ENCODE data around the gene CTAGE9. TPM values are rescaled to one million over a fixed set of nuclear protein-coding genes. Genes with fewer than 3 reads are reported as not detected.
"Not testable (repeated sequence)": the region's sequence is repeated elsewhere in the genome, so short reads cannot be mapped to it uniquely, and the experiment has no call there.

Gene CTAGE9, protein sequence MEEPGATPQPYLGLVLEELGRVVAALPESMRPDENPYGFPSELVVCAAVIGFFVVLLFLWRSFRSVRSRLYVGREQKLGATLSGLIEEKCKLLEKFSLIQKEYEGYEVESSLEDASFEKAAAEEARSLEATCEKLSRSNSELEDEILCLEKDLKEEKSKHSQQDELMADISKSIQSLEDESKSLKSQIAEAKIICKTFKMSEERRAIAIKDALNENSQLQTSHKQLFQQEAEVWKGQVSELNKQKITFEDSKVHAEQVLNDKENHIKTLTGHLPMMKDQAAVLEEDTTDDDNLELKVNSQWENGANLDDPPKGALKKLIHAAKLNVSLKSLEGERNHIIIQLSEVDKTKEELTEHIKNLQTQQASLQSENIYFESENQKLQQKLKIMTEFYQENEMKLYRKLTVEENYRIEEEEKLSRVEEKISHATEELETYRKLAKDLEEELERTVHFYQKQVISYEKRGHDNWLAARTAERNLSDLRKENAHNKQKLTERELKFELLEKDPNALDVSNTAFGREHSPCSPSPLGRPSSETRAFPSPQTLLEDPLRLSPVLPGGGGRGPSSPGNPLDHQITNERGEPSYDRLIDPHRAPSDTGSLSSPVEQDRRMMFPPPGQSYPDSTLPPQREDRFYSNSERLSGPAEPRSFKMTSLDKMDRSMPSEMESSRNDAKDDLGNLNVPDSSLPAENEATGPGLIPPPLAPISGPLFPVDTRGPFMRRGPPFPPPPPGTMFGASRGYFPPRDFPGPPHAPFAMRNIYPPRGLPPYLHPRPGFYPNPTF
- total RNA-seq, result under 1 TPM in 1 of 4 donors, not detected in 3; 0.75 TPM

- H3K9me3 ChIP-seq; intact Hi-C loops (cut with DNase I); H3K4me1 ChIP-seq; H3K27ac ChIP-seq; H3K4me3 ChIP-seq (replicated peaks in 1 of 3); DNase-seq; H3K36me3 ChIP-seq; H3K27me3 ChIP-seq: not testable (repeated sequence)
- WGBS, 2 donors, result 97 to 100% methylated on average over 4 to 5 of the region's 18 CpGs
Observed at GRCh38 chr6:131710917-131711316, at the start of gene CTAGE9. Gene CTAGE9 (minus strand): TSS chr6:131711017. CDS start chr6:131711017, 0 bp downstream.

DNA sequence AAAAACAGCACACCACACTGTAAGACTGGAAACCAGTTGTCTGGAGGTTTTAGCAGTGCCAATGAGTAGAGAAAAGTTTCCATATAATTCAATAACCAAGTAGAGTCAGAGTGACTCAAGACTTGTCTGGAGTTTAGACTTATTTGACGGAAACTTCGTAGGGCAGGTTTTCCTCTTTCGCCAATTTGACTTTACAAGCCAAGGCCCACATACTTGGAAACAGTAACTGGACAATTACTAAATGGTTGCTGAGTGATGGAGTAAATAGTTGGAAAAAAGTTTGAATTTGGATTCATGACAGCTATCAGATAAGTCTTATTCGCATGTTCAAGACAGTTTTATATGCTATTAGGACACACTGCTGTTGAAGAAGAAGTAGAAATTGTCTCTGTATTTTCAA is 48.1 kb upstream of the CTAGE9 start:
- intact Hi-C loops (cut with DNase I), result no loop called here
- Histone ChIP-seq H3K27me3 (no peaks in the 10 kb centered on the region), H3K4me1 (no peaks in the 10 kb centered on the region), H3K36me3 (no peaks in the 10 kb centered on the region), H3K4me3 (replicated peaks in 1 of 3) (no peak overlapping the region), H3K27ac (no peak overlapping the region), H3K9me3 (no peaks in the 10 kb centered on the region)
- DNase-seq, result no peak
- no peak for TF ChIP-seq CTCF (IDR thresholded peaks at IDR 0.05)
- no peak for TF ChIP-seq POLR2A (IDR thresholded peaks at IDR 0.05)
- WGBS, 2 donors, result 82 to 85% methylated on average over 4 of the region's 4 CpGs

DNA sequence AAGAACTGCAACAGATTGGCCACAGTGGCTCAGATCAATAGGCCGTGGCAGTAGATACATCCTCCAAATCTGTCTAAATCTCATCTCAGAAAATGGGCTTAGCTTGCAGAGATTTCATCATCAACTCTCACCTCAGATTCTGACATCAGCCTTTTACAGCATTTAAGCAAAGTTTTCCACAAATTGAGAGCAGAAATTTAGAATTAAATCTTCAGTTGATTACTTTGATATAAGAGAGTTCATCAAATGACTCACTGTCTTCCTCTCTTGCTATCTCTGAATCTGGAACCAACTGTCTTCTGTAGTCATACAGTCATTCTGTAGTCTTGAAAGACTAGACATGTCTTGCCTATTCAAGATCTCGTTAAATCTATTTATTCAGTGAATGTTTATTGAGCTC is 45.2 kb upstream of the CTAGE9 start:
- Histone ChIP-seq H3K9me3 (no peaks in the 10 kb centered on the region), H3K27me3 (no peaks in the 10 kb centered on the region), H3K27ac (no peak overlapping the region), H3K36me3 (no peaks in the 10 kb centered on the region), H3K4me1 (peaks cover 3 to 5% of the 10 kb centered on the region in 2 donors), H3K4me3 (replicated peaks in 1 of 3) (no peak overlapping the region)
- TF ChIP-seq POLR2A (IDR thresholded peaks at IDR 0.05), result no peak
- WGBS, 2 donors, result 88 to 89% methylated on average over 2 of the region's 2 CpGs
- DNase-seq, result no peak
- intact Hi-C loops (cut with DNase I), result no loop called here

DNA sequence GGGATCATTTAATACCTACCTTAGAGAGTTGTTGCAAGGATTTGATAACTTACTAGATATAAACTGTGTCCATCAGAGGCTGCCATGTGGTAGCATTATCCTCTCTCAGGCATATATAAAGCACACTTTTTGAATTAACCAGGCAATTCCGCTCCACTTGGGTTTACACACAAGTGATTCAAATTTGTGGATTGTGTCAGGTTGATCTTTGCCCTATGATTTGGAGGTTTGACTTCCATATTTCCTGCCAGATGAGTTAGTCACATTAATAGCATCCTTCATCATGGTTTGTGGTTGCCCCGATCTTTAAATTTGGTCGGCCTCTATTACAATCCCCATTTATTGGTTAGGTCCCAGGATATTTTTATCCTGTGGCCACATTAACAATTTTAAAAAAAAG is 44.8 kb upstream of the CTAGE9 start:
- DNase-seq, result no peak
- Histone ChIP-seq H3K4me1 (peaks cover 3 to 5% of the 10 kb centered on the region in 2 donors), H3K27me3 (no peaks in the 10 kb centered on the region), H3K4me3 (replicated peaks in 1 of 3) (no peak overlapping the region), H3K36me3 (no peaks in the 10 kb centered on the region), H3K9me3 (no peaks in the 10 kb centered on the region), H3K27ac (no peak overlapping the region)
- 91 to 97% methylated on average over 3 of the region's 3 CpGs for WGBS, 2 donors
- no peak for TF ChIP-seq POLR2A (IDR thresholded peaks at IDR 0.05)
- intact Hi-C loops (cut with DNase I), result no loop called here

DNA sequence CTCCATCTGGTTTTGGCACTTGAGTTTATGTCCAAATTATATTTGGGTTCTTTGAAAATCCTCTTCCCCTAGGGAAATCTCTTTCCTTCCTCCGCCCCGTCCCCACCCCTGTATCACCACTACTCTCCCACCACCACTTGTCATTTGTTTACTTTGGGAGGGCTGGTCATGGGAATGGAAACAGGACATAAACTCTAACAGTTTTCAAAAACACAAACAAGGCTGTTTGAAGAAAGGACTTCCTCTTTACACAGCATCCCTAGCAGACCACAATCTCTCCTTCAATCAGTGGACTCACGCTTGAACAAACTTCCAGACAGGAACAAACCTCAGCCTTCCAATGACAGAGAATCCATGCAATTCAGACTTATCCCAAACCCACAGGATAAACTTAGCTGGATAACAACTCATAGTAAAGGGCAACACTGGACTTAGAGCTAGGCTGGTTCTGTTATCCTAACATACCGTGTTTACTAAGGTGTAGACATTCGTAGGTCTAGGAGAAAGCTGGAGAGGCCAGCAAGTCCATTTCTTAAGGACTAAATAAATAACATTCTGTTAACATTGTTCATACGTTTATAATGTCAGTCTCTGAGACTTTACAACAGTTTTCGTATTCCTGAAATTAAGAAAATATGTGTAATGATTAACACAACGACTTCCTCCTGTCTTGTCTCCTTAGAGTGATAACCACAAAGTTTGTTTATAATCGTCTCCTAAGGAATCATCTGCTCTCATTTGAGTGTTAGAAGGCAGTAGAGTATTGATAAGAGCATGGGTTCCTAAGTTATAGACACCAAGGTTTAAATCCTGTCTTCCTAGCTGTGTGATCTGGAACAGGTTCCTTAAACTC is 44.1 kb upstream of the CTAGE9 start:
- no peak for TF ChIP-seq CTCF (IDR thresholded peaks at IDR 0.05)
- TF ChIP-seq POLR2A (IDR thresholded peaks at IDR 0.05), result no peak
- intact Hi-C loops (cut with DNase I), result no loop called here

GRCh38 chr6:131754088-131754487 is 43.3 kb upstream of the CTAGE9 start:
- H3K4me3 ChIP-seq (replicated peaks in 1 of 3), result no peak overlapping the region
- H3K9me3 ChIP-seq, result no peaks in the 10 kb centered on the region
- H3K27me3 ChIP-seq, result no peaks in the 10 kb centered on the region
- TF ChIP-seq POLR2A (IDR thresholded peaks at IDR 0.05) (no peak), CTCF (IDR thresholded peaks at IDR 0.05) (no peak)
- H3K4me1 ChIP-seq, result peaks cover 3 to 5% of the 10 kb centered on the region in 2 donors
- H3K36me3 ChIP-seq, result no peaks in the 10 kb centered on the region
- H3K27ac ChIP-seq, result no peak overlapping the region
- 86% methylated on average over 1 of the region's 1 CpG for WGBS, 2 donors
- DNase-seq, result no peak
- intact Hi-C loops (cut with DNase I), result no loop called here

More for the DNA sequence above, 44.1 kb upstream of the CTAGE9 start:
- H3K4me1 ChIP-seq, result peaks cover 3 to 5% of the 10 kb centered on the region in 2 donors
- DNase-seq, result no peak
- no peaks in the 10 kb centered on the region for H3K27me3 ChIP-seq
- no peaks in the 10 kb centered on the region for H3K9me3 ChIP-seq
- no peak overlapping the region for H3K4me3 ChIP-seq (replicated peaks in 1 of 3)
- H3K36me3 ChIP-seq, result no peaks in the 10 kb centered on the region
- 61 to 65% methylated on average over 9 of the region's 9 CpGs for WGBS, 2 donors
- no peak overlapping the region for H3K27ac ChIP-seq

DNA sequence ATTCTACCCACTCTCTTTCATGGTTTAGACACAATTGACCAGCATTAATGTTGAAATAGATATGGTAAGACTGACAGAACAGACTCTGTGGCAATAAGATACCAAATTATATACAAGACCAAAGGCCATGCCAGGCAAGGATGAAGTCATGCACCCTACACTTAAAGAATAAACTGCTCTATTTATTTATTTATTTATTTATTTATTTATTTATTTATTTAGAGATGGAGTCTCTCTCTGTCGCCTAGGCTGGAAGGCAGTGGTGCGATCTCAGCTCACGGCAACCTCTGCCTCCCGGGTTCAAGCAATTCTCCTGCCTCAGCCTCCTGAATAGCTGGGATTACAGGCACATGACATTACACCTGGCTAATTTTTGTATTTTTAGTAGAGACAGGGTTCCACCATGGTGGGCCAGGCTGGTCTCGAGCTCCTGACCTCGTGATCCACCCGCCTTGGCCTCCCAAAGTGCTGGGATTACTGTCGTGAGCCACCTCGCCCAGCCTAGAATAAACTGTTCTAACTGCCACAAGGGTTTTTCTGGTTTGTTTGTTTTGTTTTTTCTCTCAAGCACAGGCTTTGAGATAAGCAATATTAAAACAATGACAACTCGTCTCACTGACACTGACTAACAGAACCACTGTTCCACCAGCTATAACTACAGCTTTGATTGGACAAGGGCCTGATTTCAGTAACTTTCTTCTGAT is 40.3 kb upstream of the CTAGE9 start:
- H3K4me1 ChIP-seq; H3K36me3 ChIP-seq; H3K9me3 ChIP-seq; intact Hi-C loops (cut with DNase I); H3K27me3 ChIP-seq; H3K4me3 ChIP-seq (replicated peaks in 1 of 3); H3K27ac ChIP-seq: not testable (repeated sequence)
- peak in 1 of 2 donors; percentile 14 for DNase-seq
- WGBS, 2 donors, result 72 to 79% methylated on average over 10 of the region's 10 CpGs

Measured in thyroid gland (tissue), 4 donors.